ENCODE results near the gene OLFML3.

Gene OLFML3

GRCh38 chr1:113931451-113931851 is 47.8 kb upstream of the OLFML3 start:
- DNase-seq (no peak), ATAC-seq (ENCODE audit: insufficient read depth, low read depth) (peak; percentile 25)
- Histone ChIP-seq H3K4me1 (ENCODE audit: insufficient read depth, low read length) (peaks cover 67% of the 10 kb centered on the region), H2AFZ (ENCODE audit: low read depth, low read length) (no peak overlapping the region), H3K4me2 (ENCODE audit: insufficient read depth, low read length) (peak overlapping the region; percentile 77), H3K27me3 (ENCODE audit: insufficient read depth, low read length, poor library complexity) (no peaks in the 10 kb centered on the region), H4K20me1 (ENCODE audit: insufficient read depth, low read length) (peaks cover 35% of the 10 kb centered on the region), H3K27ac (ENCODE audit: low read length) (peak overlapping the region; percentile 86), H3K9me3 (ENCODE audit: insufficient read depth, low read length, severe bottlenecking) (no peaks in the 10 kb centered on the region), H3K36me3 (ENCODE audit: insufficient read depth, low read length) (peaks cover 13% of the 10 kb centered on the region; the same call in 1 of the 2 replicates), H3K4me3 (ENCODE audit: low read depth in 1 of 2, low read length in 2 of 2) (peak overlapping the region; percentile 51 to 72; a peak in 3 of 4 replicates), H3K9ac (ENCODE audit: low read depth, low read length) (peak overlapping the region; percentile 66), H3K79me2 (ENCODE audit: insufficient read depth, low read length) (peaks cover 79% of the 10 kb centered on the region)
- TF ChIP-seq, protein P1, sequence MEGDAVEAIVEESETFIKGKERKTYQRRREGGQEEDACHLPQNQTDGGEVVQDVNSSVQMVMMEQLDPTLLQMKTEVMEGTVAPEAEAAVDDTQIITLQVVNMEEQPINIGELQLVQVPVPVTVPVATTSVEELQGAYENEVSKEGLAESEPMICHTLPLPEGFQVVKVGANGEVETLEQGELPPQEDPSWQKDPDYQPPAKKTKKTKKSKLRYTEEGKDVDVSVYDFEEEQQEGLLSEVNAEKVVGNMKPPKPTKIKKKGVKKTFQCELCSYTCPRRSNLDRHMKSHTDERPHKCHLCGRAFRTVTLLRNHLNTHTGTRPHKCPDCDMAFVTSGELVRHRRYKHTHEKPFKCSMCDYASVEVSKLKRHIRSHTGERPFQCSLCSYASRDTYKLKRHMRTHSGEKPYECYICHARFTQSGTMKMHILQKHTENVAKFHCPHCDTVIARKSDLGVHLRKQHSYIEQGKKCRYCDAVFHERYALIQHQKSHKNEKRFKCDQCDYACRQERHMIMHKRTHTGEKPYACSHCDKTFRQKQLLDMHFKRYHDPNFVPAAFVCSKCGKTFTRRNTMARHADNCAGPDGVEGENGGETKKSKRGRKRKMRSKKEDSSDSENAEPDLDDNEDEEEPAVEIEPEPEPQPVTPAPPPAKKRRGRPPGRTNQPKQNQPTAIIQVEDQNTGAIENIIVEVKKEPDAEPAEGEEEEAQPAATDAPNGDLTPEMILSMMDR (IDR thresholded peaks at IDR 0.05; ENCODE audit: borderline replicate concordance, extremely low read depth, low read length, poor library complexity, severe bottlenecking), result no peak
- TF ChIP-seq EZH2 (IDR thresholded peaks at IDR 0.05; ENCODE audit: borderline replicate concordance, low read depth, low read length, severe bottlenecking), result no peak

- ATAC-seq (ENCODE audit: insufficient read depth, low read depth) (no peak), DNase-seq (no peak)
- TF ChIP-seq EZH2 (IDR thresholded peaks at IDR 0.05; ENCODE audit: borderline replicate concordance, low read depth, low read length, severe bottlenecking), result no peak
- TF ChIP-seq, protein P1 (IDR thresholded peaks at IDR 0.05; ENCODE audit: borderline replicate concordance, extremely low read depth, low read length, poor library complexity, severe bottlenecking), result no peak
- Histone ChIP-seq H2AFZ (ENCODE audit: low read depth, low read length) (no peak overlapping the region), H3K36me3 (ENCODE audit: insufficient read depth, low read length) (peaks cover 15% of the 10 kb centered on the region; the same call in 1 of the 2 replicates), H4K20me1 (ENCODE audit: insufficient read depth, low read length) (peaks cover 51% of the 10 kb centered on the region), H3K9me3 (ENCODE audit: insufficient read depth, low read length, severe bottlenecking) (no peaks in the 10 kb centered on the region), H3K27me3 (ENCODE audit: insufficient read depth, low read length, poor library complexity) (no peaks in the 10 kb centered on the region), H3K4me2 (ENCODE audit: insufficient read depth, low read length) (peak overlapping the region; percentile 31; the same call in 1 of the 2 replicates), H3K4me3 (ENCODE audit: low read depth in 1 of 2, low read length in 2 of 2) (no peak overlapping the region), H3K9ac (ENCODE audit: low read depth, low read length) (no peak overlapping the region), H3K4me1 (ENCODE audit: insufficient read depth, low read length) (peaks cover 76% of the 10 kb centered on the region), H3K79me2 (ENCODE audit: insufficient read depth, low read length) (peaks cover 98% of the 10 kb centered on the region), H3K27ac (ENCODE audit: low read length) (peak overlapping the region; percentile 86; the same call in 1 of the 2 replicates)
Observed at GRCh38 chr1:113934006-113934405, 45.3 kb upstream of the OLFML3 start.

DNA sequence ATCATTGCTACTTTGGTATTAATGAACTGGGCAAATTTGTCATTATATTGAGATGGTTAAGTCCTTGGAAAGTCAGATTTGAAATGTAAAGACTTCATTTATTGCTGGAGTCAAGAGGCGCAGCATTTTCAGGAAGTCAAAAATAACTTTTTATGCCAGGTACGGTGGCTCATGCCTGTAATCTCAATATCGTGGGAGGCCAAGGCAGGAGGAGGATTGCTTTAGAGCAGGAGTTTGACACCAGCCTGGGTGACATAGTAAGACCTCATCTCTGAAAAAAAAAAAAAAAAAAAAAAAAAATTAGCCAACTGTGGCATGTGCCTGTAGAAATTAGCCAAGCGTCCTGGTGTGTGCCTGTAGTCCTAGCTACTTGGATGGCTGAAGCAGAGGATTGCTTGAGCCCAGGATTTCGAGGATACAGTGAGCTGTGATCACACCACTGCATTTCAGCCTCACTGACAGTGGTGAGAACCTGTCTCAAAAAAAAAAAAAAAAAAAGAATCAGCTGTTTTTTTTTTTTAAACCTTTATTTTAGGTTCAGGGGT is 44.7 kb upstream of the OLFML3 start:
- peaks cover 15% of the 10 kb centered on the region; the same call in 1 of the 2 replicates for H3K36me3 ChIP-seq (ENCODE audit: insufficient read depth, low read length)
- peaks cover 80% of the 10 kb centered on the region for H3K4me1 ChIP-seq (ENCODE audit: insufficient read depth, low read length)
- H2AFZ ChIP-seq (ENCODE audit: low read depth, low read length), result no peak overlapping the region
- H3K4me3 ChIP-seq (ENCODE audit: low read depth in 1 of 2, low read length in 2 of 2), result no peak overlapping the region
- H3K4me2 ChIP-seq (ENCODE audit: insufficient read depth, low read length), result no peak overlapping the region
- TF ChIP-seq EZH2 (IDR thresholded peaks at IDR 0.05; ENCODE audit: borderline replicate concordance, low read depth, low read length, severe bottlenecking), result no peak
- TF ChIP-seq, protein P1 (IDR thresholded peaks at IDR 0.05; ENCODE audit: borderline replicate concordance, extremely low read depth, low read length, poor library complexity, severe bottlenecking), result no peak
- H3K9me3 ChIP-seq (ENCODE audit: insufficient read depth, low read length, severe bottlenecking), result no peaks in the 10 kb centered on the region
- H3K79me2 ChIP-seq (ENCODE audit: insufficient read depth, low read length), result peaks cover 100% of the 10 kb centered on the region
- H4K20me1 ChIP-seq (ENCODE audit: insufficient read depth, low read length), result peaks cover 57% of the 10 kb centered on the region
- DNase-seq (no peak), ATAC-seq (ENCODE audit: insufficient read depth, low read depth) (no peak)
- H3K9ac ChIP-seq (ENCODE audit: low read depth, low read length), result no peak overlapping the region
- H3K27me3 ChIP-seq (ENCODE audit: insufficient read depth, low read length, poor library complexity), result no peaks in the 10 kb centered on the region
- peak overlapping the region; percentile 86; the same call in 1 of the 2 replicates for H3K27ac ChIP-seq (ENCODE audit: low read length)
